Stimulated activated CD8-positive, alpha-beta memory T cell treated with anti-CD3 and anti-CD28 coated beads, Interleukin-4, amount 100 ng/mL, for 4 hours (primary cell): ENCODE data around the gene TTL.
"Not testable (repeated sequence)": the region's sequence is repeated elsewhere in the genome, so short reads cannot be mapped to it uniquely, and the experiment has no call there.

ENCODE experiments used
- DNase-seq, 2 donors: peaks; one replicate each; pipeline ENCODE4 v3.0.0-alpha.2; 2020; ENCODE audit warnings: low read depth in 2 of 2, low spot score in 1 of 2

The TTL gene

DNA sequence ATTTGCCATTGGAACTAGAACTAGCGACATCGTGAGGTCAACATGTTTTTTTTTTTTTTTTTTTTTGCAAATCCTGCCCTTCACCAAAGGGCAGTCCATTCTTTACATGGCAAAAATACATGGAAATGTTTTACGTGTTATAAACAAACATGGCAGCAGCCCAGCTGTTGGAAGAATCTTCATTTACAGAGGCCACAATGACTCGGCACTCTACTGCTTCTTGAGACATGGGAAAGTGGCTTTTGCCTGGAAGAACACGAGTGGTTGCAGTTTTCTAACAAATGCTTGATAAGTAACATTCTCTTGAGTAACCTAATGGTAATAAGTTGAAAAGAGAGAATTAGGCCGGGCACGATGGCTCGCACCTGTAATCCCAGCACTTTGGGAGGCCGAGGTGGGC, 37.5 kb downstream of the TTL start:
- no peak for DNase-seq

DNA sequence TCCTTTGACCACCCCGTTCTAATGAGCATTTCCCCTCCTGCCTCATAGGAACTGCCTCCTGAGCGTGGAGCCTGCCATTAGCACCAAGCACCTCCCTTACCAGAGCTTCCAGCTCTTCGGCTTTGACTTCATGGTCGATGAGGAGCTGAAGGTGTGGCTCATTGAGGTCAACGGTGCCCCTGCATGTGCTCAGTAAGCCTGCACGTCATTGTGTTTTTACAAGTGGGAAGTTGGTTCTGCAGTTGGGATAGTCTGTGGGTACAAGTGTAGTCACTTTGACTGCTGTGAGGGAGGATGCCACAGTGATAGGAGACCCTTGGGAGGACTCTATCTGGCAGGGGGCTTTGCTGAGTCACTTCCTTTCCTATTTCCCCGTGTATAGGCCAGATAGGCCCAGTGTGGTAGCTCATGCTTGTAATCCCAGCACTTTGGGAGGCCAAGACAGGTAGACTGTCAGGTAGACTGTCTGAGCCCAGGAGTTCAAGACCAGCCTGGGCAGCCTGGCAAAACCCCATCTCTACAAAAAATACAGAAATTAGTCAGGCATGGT, 38.4 kb downstream of the TTL start:
- DNase-seq: no peak

DNA sequence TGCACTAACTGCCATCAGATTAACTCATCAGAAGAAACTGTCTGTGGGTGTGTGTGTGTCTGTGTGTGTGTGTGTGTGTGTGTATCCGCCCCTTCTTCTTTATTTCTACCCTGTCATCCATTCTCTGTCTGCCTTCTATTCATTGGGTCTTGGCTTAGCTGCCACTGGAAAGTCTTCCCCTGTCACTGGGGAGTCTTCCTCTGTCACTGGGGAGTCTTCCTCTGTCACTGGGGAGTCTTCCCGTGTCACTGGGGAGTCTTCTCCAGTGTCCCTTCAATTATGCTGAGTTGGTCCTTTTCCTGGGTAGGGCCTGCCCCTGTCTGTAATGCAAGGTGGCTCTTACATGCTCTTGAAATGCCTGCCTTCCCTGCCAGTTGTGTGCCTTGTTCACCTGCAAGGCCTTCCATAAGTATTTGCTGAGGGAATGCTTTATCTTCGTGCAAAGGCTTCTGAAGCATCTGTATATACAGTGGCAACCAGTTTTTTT, 41.4 kb downstream of the TTL start:
- DNase-seq: no peak

DNA sequence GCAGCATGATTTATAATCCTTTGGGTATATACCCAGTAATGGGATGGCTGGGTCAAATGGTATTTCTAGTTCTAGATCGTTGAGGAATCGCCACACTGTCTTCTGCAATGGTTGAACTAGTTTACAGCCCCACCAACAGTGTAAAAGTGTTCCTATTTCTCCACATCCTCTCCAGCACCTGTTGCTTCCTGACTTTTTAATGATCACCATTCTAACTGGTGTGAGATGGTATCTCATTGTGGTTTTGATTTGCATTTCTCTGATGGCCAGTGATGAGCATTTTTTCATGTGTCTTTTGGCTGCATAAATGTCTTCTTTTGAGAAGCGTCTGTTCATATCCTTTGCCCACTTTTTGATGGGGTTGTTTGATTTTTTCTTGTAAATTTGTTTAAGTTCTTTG, 42.3 kb downstream of the TTL start:
- not testable (repeated sequence) for DNase-seq

DNA sequence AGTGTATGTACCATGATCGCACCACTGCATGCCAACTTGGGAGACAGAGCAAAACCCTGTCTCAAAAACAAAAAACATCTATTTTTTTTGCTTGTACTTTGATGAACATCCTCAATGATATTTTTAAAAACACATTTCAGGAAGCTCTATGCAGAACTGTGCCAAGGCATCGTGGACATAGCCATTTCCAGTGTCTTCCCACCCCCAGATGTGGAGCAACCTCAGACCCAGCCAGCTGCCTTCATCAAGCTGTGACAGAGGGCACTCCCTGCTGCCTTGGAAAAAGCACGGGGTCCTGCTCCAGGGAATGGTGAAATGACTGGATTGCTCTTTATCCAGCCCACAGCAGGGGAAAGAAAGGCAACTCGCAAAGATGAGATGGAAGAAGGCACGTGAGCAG, 46.6 kb downstream of the TTL start:
- no peak for DNase-seq

DNA sequence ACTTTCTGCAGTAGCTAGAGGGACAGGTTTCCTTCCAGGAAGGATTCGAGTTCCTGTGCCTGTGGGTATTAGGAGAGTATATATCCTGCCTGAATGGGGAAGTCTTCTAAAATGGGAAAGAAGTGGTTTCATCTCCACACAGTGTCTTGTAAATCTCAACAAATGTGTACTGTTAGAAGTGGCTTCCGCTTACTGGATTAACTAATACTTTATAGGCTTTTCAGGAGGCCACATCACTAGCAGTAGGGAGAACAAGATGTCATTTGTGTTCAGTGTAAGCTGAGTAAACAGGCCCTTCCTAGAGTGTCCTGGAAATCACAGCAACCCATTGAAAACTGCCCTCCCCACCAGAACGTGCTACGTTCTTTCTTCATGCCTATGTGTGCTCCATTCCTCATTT, 47.8 kb downstream of the TTL start:
- no peak for DNase-seq

DNA sequence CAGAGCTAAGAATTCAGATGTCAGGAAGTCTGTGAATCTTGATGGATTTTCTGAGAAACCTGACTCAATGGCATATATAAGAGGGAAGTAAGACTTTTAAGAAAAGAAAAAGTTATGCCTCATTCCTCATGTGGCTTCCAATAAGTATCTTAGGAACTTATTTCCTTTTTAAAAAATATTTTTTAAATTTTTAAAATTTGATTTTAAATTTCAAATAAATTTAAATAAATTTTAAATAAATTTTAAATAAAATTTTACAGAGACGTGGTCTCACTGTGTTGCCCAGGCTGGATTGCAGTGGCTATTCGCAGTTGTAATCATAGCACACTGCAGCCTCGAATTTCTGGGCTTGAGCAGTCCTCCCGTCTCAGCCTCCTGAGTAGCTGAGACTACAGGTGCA, 48.8 kb downstream of the TTL start:
- DNase-seq: no peak

DNA sequence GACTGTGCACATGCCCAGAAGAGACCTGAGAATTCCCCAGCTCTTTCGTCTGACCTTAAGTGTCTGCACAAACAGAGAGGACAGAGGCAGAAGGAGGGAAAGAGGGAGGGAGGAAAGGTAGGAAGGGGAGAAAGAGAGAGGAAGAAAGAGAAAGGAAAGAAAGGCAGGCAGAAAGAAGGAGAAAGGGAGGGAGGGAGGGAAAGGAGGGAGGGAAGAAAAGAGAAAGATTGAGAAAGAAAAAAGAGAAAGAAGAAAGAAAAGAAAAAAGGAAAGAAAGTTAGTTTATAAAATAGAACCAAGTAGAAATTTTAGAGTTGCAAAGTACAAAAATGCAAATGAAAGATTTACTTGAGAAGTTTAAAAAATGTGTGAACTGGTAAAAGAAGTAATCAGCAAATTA, 52.9 kb downstream of the TTL start:
- no peak for DNase-seq

DNA sequence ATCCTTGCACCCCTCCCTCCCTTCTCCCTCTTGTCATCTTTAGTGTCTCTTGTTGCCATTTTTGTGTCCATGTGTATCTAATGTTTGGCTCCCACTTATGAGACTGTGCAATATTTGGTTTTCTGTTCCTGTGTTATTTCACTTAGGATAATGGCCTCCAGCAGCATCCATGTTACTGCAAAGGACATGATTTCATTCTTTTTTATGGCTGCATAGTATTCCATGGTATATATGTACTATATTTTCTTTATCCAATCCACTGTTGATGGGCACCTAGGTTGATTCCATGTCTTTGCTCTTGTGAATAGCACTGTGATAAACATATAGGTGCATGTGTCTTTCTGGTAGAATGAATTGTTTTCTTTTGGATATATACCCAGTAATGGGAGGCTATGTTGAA, 54.7 kb downstream of the TTL start:
- not testable (repeated sequence) for DNase-seq

DNA sequence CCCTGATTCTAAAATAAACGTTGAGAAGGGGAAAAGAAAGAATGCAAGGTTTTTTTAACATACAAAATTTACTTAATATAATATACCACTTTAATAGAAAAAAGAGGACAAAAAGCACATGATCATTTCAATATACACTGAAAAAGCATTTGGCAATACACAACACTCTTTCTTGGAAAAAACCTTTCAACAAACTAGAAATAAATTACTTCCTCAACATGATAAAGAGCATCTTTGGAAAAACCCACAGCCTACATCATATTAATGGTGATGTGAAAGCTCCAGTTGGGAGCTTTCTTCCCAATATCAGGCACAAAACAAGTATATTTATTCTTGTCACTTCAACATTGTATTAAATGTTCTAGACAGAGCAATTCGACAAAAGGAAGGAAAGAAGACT, 57.4 kb downstream of the TTL start:
- DNase-seq: no peak

DNA sequence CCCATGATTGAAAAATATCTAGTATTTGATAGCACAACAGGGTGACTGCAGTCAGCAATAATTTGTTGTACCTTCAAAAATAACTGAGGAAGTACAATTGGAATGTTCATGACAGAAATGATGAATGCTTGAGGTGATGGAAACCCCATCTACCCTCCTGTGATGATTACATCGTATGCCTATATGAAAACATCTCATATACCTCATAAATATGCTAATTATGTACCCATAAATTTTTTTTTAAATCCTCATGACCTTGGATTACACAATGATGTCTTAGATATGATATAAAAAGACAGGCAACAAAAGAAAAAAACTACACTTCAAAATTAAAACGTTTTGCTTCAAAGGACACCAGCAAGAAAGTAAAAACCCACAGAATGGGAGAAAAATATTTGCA, 59.0 kb downstream of the TTL start:
- no peak for DNase-seq

DNA sequence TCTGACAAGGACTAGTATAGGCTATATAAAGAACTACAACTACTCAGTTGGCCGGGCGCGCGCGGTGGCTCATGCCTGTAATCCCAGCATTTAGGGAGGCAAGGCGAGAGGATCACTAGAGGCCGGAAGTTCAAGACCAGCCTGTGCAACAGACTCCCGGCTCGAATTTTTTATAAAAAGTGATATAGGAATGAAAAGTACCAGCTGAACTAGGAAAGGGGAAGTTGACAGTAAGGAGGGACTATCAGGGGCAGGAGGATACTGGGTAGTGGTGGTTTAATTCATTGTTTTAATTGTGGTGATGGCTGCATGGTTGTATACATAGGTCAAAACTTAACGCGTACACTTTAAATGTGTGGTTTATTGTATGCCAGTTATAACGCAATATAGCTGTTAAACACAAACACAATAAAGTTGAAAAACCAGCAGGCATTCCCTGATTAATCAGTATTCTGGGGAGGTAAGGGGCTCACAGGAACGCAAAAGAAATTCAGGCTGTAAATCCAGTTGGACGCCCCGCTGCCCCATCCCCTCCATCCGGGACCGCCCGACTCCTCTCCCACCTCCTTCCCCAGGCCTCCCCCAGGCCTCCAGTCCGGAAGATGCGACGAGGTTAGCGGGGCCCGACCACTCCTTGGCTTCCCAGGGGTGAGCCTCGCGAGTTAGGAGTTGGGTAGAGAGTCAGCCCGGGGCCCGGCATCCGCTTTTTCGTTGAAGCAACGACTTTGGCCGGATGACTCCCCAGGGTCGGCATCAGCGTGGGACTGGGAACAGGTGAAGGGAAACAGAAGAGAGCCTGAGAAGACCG, 59.6 kb downstream of the TTL start:
- peak; percentile 33 to 42 for DNase-seq

DNA sequence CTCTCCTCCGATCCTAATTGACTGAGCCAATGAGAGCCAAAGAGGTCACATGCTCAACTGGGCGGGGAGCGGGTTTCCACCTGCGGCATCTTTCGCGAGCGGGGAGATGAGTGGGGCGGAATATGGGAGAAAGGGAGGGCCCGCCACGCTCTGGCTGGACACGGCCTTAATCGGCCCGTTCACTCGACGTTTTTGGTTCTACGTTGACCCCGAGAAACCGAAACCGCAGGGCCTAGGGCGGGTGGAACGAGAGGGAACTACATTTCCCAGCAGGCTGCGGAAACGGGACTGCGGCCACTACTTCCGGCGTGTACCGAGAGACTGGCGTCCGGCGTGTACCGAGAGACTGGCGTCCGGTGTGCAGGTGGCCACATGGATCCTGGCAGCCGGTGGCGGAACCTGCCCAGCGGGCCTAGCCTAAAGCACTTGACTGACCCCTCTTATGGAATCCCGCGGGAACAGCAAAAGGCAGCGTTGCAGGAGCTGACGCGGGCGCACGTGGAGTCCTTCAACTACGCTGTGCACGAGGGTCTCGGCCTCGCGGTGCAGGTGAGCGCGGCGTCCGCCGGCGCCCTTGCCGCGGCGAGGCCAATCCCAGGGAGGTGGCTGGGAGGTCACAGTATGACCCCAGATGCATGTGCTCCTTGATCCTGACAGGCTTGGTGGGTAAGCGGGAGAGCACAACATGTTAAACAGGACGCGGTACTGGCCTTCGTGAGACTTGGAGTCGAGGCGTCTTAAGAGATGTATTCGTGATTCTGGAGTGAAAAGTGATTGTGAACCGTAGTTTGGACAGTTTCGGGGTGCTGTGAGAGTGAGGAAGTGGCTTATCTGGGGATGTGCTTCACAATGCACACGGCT, 60.4 kb downstream of the TTL start, which contains the start of gene POLR1B:
TSS of gene POLR1B (plus strand) at position 343 of the 861 bp plus-strand sequence. CDS start at position 373, 30 bp downstream.
- peak; percentile 54 to 57 for DNase-seq

DNA sequence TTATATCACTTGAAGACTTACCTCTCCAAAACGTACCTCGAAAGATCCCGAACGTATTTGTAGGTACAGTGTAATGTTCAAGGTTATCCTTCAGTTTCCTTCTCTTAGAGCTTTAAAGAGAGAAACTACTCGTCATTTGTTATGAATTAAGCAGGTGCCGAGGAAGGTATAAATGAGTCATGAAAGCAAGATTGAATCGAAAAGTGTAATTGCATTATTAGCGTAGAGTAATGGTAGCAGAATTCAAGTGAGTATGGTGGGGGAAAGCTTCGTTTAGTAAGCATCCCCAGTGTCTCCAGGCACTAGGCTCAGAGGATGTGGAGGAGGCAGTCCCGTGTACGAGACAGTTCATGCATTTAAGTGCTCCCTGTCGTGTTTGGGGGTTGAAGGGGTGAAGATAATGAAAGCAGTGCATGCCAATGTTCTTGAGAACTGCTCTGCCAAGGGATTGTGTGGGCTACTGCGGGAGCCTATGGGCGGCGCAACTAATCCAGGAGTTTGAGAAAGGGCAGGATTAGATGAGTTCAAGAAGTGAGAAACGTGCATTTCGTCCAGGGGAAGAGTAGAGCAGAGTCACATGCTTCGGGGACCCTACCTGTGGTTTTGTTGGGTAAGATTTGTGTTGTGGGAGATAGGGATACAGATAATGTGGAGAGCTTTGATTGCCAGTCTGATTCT, 61.2 kb downstream of the TTL start:
- DNase-seq: no peak

DNA sequence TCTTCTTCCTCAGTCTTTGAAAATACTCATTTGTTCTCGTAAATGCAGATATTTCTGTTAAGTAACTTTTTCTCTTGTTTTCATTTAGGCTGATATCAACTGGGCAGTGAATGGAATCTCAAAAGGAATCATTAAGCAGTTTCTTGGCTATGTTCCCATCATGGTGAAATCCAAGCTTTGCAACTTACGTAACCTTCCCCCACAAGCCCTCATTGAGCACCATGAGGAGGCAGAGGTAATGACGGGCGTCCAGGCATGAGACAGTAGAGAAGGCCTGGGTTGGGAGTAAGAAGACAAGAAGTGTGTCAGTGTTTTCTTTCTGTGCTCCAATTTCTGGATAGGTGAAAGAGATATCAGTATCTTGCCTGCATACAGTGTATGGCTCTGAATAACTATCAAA, 65.4 kb downstream of the TTL start:
- no peak for DNase-seq

DNA sequence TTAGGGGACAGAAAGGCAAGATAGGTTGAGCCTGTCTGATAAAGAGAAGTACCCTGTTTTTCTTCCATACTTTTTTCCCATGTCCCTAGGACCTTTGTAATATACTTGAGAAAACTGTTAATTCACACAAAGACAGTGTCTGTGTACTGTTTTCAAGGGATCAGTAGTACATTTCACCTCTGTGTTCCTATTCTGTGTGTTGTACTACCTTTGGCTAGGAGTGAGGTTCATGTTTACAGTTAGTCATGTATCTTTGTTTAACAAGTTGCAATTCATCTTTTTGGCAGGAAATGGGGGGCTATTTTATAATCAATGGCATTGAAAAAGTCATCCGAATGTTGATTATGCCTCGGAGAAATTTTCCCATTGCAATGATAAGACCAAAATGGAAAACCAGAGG, 67.0 kb downstream of the TTL start:
- no peak for DNase-seq

DNA sequence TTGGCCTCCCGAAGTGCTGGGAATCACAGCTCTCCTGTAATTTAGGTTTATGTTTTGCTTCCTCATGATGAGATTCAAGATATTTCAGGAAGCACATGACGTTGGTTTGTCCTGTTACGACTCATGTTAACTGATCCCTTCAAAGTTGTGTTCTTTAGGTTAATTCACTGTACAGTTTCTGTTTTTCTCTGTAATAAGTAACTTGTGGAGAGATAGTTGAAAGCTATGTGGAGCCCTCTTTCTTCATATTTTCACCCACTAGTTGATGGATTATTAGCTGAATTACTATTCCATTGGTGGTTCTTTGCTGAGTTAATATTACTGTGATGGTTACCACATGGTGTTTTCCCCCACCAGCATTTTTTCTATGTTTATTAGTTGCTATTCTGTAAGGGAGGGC, 84.1 kb downstream of the TTL start:
- DNase-seq: no peak

DNA sequence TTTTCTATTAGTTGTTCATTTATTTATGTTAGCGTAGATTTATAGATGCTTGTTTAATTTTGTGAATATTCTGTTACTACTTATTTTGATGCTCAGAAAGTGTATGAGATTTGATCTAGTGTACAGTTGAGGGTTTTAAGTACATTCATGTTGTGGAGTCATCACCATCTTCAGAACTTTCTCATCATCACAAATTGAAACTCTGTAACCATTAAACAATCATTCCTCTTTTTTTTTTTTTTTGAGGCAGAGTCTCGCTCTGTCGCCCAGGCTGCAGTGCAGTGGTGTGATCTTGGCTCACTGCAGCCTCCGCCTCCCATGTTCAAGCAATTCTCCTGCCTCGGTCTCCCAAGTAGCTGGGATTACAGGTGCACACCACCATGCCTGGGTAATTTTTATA, 84.6 kb downstream of the TTL start:
- DNase-seq: not testable (repeated sequence)

DNA sequence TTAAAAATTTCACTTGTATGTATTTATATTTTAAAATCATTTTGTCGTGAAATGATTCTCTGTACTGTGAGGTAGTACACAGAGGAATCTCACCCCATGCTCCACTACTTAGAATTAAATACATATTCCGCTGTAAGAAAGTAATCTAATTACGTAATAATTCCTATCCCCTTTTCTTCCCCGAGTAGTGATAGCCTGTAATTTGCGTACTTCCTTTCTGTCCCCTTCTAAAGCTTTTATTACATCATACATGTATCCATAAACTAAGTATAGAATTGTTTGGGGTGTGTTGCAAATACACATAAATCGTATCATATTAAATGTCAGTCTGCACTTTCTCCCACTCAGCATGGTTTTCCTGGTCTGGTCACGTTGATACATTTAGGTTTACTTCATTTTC, 90.0 kb downstream of the TTL start:
- DNase-seq: no peak

DNA sequence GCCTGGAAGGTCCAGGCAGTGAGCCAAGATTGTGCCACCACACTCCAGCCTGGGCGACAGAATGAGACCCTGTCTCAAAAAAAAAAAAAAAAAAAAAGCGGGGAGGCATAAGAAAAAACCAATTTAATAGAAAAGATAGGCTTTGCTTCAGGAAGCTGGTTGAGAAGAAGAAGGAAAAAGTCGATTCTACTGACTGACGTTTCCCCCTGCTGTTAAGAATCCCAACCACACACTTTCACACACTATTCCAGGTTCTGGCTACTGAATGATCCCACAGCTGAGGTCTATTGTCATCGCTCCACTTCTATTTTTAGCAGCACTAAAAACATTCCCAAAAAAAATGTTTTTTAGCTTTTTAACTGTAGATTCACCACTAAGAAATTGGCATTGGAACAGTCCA, 95.8 kb downstream of the TTL start:
- DNase-seq: no peak

DNA sequence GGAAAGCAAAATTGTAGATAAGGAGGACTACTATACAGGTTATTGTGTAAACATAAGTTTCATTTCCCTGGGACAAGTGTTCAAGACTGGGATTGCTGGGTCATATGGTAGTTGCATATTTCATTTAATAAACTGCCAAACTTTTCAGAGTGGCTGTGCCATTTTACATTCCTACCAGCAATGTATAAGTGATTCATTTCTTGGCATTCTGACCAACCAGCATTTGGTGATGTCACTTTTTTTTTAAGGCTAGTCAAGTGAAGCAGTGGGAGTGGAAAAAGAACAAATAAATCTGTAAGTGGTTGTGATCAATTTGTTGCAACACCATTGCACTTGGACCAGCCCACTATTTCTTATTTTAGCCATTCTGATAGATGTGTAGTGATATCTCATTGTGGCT, 97.3 kb downstream of the TTL start:
- DNase-seq: no peak
